Eye (tissue), 1 donor: ENCODE results near the gene CRYAA.
"Not testable (repeated sequence)": the region's sequence is repeated elsewhere in the genome, so short reads cannot be mapped to it uniquely, and the experiment has no call there.

Experiments used
- DNase-seq: peaks from one replicate; pipeline ENCODE4 v3.0.0-alpha.2; 2015

CRYAA gene

DNA sequence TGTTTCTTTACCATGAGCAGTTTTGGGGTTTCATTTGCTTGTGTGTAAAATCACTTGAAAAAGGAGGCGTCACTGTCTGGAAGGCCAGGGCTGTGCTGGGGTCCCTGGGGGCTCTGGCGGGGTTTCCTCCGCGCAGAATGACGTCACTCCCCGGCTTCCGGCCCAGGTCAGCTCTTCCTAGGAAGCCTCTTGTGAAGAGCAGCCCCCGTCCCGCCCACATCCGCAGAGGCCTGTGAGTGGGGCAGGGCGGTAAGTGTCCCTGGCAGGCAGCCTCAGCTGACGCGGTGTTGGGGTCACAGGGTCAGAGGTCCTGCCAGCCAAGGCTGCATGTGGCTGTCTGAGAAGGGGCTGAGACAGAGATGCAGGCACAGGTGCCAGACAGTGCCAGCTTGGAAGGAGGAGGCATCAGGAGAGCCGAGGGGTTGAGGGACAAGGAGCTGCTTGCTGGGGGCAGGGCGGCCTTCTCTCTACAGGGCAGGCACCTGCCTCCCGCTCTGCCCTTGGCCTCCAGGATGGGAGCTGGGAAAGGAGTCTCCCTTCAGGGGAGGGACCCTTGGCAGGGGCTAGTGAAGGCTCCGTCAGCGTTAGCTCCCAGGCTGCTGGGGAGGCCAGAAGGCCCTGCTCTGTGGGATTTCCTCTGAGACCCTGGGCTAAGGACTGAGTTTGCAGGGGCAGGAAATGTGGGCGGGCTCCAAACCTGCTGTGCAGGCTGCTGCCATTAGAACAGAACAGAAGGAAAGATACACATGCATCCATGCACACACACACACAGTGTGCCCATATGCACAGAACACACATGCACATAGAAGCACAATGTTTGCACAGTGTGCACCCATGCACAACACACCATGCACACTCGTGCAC, 8.5 kb downstream of the CRYAA start:
- DNase-seq: not testable (repeated sequence)

DNA sequence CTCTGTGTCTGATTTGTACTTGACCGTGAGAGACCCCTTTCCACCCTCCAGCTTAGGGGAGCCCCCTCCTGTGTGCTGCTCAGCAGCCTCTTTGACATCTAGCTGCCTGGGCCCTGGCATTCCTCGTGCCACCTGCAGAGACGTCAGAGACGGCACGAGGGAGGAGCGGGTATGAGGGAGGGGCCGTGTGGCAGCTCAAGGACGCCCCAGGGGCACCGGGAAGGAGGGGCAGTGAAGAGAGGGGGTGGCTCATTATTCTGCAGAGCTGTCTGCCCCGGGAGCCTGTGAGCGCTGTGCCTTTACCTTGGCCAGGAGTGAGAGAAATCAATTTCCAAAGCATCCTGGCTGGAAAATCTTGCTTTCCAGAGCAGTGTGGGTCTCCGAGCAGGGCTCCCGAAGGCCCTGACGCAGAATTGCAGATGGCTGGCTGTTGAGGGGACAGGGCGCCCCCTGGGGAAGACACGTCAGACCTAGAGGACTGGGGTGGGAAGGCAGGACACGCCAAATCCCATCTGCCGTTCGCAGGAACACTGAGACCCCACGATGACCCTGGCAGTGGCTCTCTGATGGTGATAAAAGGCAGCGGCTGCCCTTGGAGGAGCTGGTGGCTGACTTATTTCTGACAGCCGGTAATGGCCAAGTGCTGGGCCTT, 9.5 kb downstream of the CRYAA start:
- not testable (repeated sequence) for DNase-seq

DNA sequence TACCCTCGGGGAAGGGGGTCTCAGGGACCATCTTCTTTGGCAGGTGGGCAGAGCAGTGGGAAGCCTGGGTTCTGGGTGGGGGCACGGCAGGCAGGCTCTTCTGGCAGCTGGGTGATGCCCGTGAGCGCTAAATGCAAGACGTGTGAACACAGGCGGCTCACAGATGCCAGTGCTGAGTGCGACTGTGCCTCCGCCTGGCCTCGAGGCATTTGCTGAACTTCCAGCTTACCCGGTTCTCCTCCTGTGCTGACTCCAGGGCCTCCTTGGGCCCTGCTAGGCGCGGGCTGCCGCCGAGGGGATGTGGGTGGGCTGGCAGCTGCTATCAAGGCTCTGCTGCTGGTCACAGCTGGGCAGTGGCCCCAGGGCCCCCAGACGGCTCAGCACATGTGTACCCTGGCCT, 12.2 kb downstream of the CRYAA start:
- DNase-seq: not testable (repeated sequence)

DNA sequence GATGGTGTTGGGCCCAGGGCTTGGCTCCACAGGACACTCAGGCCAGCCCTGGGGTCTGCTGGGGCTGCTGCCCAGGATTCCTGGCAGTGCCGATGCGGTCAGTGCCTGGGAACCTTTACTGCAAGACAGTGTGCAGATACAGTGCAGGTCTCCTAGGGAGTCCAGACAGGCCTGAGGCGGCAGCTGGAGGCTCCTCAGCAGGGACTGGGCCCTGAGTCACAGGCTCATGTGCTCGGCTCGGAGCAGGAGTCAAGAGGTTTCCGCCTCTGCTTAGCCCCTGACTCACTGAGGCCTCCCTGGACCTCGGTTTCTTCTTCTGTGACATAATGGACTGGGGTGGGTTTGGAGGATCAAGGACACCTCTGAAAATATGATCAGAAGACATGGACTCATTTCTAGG, 18.5 kb downstream of the CRYAA start:
- not testable (repeated sequence) for DNase-seq

DNA sequence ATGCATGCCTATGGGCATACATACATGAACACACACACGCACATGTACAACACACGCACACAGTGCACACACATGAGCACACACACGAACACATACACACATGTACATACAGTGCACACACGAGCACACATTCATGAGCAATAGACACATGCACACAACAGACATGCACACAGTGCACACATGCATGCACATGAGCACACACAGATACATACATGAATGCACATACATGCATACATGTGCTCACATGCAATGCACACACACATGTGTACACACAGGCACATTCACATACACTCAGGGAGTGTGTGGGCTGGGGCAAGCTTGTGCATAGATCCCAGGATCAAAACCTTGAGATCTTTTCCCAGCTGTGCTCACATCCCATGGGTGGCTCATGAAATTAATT, 18.9 kb downstream of the CRYAA start:
- DNase-seq: no peak

DNA sequence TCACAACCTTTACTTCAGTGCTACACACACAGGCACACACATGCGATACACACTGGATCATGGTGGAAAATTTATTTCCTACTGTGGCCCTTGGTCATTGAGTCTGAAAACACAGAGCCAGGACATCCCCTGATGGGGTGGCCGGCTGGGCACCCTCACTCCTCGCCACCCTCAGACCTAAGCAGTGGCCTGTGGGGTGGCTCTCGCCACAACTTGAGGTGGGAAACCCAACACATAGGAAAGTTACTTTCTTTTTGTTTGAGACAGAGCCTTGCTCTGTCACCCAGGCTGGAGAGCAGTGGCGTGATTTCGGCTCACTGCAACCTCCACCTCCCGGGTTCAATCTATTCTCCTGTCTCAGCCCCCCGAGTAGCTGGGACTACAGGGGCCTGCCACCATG, 19.4 kb downstream of the CRYAA start:
- no peak for DNase-seq

DNA sequence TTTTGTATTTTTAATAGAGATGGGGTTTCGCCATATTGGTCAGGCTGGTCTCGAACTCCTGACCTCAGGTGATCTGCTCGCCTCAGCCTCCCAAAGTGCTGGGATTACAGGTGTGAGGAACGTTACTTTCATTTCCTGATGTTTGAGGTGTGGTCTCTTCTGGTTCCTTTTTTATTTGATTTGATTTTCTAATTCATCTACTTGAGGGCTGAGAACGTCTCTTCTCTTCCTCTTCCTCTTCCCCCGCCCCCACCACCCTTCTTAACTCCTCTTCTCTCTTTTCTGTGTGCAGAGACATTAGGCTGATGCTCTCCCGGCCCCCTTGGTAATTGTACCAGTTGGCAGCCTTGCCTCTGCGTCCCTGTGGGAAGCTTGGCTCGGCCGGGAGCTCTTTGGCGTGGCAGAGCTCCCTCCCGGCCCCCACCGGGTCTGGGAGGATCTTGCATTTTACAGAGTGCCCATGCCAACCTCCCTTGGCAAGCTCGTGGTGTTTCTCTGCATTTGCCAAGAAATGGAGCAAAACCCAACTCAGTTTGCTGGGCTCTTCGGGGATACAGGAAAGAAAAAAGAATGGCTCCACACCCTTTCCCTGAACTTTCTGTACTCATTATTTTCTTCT, 19.9 kb downstream of the CRYAA start:
- no peak for DNase-seq

DNA sequence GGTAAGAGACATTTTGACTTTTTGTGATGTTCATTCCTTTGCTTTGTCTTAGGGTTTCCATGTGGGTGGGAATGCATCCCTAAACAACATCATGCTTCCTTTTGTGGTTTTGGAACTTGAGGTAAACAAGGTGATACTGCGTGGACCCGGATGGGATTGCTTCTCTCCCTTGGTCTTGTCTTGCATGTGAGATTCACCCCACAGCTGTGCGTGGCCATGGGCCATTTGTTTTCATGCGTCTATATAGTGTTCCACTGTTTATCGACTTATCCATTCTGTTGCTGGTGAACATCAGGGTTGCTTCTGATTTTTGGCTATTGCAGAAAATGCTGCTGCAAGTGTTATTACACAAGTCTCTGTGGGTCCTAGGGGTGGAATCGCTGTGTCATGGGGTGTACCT, 21.1 kb downstream of the CRYAA start:
- no peak for DNase-seq

DNA sequence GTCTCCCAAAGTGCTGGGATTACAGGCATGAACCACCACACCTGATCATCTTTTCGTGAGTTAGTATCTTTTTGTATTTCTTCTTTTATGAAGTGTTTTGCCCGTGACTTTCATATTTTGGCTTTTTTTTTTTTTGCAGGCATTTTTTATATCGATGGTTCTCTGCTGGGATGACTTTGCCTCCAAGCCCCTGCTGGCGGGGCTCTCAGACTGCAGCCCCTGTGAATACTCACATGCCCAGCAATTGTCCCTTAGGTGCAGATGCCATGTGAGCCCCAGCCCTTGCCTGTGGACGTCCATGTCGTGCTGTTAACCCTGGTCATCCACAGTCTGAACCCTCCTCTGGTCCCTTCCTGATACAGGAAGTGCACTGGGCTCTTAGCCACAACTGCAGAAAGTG, 21.7 kb downstream of the CRYAA start:
- DNase-seq: no peak

DNA sequence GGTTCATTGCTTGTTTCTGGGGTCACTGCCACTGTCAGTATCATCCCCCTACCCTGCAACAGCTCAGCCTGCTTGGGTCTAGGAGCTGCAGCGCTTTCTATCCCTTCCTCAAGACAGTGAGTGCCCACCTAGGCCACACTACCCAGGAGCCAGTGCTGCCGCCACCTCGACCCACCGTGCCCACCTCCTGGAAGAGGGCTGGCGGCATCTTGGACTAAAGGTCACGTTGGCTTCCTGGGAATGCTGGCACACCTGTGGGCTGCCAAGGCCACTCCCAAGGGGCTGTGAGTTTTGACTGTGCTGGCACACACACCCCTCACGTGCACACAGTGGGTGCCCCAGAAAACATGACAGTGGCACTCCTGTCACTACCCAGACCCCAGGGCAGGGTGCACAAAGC, 22.1 kb downstream of the CRYAA start:
- DNase-seq: no peak

DNA sequence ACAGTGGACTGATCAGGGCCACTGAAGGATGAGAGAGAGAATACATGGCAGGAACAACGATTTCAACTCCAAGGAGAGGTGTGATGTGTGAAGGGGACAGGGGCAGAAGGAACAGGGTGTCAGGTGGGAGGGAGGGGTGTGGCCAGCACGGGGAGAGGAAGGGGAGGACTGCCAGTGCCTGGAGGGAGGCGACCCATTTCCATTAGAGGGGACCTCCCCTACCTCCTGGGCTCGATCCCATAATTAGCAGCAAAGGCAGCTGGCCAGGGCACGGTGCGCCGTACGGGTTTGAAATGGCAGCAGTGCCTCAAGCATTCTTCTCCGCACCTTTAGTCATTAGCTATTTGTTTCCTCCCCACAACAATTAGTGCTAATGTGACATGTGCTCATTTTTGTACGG, 22.7 kb downstream of the CRYAA start:
- no peak for DNase-seq

DNA sequence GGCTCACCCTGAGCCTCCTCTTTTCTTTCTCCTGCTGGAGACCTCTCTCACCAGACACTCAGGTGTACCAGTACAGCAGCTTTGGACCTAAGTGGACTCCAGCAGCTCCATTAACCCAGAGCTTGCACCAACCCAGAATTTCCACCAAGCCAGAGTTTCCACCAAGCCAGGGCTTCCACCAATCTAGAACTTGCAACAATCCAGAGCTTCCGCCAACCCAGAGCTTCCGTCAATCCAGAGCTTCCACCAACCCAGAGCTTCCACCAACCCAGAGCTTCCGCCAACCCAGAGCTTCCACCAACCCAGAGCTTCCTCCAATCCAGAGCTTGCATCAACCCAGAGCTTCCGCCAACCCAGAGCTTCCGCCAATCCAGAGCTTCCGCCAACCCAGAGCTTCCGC, 23.2 kb downstream of the CRYAA start:
- DNase-seq: no peak

DNA sequence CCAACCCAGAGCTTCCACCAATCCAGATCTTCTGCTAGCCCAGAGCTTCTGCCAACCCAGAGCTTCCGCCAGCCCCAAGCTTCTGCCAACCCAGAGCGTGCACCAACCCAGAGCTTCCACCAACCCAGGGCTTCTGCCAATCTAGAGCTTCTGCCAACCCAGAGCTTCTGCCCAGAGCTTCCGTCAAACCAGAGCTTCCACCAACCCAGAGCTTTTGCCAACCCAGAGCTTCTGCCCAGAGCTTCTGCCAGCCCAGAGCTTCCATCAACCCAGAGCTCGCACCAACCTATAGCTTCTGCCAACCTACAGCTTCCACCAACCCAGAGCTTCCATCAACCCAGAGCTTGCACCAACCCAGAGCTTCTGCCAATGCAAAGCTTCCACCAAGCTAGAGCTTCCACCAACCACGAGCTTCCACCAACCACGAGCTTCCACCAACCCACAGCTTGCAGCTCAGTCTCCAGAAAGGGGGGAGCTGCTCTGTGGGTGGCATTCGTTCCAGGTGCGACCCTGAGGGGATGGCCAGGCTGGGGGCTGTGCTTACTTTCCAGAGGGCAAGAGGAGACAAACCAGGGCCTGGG, 23.8 kb downstream of the CRYAA start:
- no peak for DNase-seq

DNA sequence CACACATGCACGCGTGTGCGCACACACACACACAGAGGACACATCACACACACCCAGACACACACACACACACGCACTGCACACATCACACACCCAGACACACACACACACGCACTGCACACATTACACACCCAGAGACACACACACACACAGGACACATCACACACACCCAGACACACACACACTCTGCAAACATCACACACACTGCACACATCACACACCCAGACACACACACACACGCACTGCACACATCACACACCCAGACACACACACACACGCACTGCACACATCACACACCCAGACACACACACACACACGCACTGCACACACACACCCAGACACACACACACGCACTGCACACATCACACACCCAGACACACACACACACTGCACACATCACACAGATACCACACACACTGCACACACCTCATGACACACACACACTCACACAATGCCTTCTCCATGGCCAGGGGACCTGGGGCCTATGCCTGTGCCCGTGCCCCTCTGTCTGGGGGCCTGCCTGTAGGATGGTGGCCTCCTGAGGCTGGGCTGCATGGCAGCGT, 24.4 kb downstream of the CRYAA start:
- DNase-seq: no peak

DNA sequence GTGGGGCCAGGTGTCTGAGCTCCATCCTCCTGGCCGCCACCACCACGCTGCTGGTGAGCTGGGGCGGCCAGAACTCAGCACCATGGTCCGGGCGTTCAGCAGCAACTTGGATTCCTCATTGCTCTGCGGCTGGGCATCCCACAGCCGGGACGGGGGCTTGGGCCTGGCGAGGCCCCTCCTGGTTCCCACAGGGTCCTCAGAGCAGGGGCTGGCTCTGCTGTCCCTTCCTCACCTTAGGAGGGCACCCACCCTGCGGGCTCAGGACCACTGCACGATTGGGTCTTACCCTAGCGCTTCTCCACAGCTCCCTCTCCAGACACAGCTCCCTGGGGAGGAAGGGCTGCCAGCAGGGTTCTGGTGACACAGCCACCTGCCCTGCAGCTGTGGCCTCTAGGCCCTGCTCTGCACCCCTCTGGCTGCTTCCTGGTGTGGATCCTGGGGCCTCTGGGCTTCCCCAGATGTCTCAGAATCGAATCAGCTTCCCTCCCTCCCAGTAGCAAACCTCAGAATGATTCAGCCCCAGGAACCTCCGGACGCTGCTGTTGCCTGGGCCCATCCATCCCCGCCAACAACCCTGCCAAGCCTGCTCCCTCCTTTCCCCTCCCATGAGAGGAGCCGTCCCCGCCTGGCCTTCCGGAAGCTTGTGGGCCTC, 25.0 kb downstream of the CRYAA start:
- peak; percentile 30 for DNase-seq

DNA sequence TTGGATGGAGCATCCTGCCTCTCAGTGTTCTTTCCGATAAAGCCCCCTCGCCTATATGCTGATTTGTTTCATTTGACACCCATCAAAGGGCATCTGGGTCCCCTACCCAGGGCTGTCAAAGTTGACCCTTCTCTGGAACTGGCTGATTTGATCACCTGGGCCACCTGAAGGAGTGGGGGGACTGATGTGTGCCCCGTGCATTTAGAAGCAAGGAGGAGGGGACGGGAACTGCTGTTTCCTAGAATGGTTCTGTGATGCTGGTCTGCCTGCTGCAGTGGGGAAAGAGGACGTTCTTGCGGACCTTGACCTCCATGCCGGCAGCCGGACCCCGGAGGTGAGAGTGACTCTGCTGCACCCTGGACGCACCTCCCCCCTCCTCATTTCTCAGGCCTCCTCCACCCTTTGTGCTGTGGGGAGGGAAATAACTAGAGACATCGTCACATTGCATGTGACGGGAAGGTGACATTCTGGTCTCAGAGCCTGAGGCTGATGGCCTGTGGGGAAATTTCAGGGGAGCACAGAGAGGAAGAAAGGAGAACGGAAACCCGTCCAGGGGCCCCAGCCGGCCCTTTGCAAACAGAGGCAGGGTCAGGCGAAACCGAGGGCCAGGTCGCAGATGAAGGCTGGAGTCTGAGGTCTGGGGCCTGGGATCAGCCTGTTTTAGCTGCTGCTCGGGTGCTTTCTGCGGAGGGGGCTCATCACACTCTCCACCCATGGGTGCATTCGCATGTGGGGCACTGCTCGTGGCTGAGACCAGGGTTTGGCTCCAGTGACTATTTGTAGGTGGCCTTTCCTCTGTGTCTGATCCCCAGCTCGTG, 25.7 kb downstream of the CRYAA start:
- DNase-seq: peak; percentile 21

DNA sequence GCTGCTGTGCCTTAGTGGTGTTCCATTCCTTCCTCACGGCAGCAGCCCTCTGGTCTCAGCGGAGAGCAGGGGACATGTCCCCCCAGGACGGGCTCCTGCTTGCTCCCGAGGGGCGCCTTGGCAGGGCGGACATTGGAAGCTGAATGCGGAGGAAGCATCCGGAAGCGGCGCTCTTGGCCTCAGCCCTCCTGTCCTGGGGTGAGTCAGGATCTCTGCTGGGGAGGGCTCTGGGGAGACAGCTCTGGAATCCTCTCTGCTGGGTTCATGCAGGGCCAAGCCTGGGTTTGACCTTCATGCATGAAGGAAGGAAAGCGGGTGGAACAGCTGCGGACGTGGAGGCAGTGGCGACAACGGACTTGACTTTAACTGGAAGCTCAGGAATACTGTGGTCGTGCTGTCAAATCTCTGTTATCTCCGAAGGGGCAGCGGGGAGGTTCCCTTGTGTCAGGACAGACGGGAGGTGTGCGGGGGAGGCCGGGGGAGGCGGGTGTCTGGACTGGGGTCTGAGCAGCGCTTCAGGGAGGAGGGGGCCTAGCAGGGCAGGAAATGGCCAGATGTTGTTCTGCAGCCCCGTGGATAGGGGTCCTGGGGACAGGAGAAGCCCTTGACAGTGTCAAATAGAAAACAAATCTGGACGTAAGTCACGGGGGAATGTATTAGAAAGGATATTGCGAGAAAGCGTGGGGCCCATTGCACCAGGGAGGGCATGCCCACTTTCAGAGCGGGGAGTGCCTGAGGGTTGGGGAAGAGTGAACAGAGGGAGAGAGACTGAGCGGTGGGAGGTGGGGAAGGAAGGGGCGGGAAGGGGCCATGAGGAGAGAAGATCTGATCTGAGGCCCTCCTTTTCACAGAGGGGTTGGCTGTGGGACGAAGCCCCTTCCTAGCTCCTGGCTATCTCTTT, 26.6 kb downstream of the CRYAA start:
- DNase-seq: peak; percentile 39

DNA sequence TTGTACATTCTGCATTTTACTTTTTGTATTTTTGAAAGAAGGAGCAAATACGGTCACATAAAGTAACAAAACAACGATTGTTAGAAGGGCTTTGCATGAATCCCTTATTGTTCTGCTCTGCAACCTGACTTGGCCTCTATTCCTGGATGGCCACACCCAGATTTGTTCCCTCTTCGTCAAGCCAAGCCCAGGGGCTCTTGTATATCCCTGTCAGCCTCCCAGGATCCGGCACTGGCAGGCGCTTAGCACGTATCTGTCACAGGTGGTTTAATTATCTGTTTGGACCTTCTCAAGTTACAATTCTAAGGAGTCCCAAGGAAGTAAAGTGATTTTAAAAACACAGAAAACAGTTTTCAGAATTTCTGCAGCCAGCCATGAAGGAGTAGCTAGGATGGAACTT, 28.0 kb downstream of the CRYAA start:
- peak; percentile 29 for DNase-seq

DNA sequence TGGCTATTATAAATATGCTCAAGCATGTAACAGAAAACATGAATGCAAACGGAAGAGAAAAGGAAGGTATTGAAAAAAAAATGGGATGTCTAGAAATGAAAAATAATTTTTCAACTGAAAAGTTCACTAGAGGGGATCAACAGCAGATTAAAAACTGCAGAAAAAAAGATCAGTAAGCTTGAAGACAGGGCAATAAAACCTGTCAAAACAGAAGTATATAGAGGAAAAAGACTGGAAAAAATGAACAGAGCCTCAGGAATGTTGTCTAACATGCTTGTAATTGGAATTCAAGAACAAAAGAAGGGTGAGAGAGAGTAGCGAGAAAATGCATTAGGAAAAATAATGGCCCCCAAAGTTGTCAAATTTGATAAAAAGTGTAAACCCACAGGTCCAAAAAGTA, 29.6 kb downstream of the CRYAA start:
- no peak for DNase-seq

DNA sequence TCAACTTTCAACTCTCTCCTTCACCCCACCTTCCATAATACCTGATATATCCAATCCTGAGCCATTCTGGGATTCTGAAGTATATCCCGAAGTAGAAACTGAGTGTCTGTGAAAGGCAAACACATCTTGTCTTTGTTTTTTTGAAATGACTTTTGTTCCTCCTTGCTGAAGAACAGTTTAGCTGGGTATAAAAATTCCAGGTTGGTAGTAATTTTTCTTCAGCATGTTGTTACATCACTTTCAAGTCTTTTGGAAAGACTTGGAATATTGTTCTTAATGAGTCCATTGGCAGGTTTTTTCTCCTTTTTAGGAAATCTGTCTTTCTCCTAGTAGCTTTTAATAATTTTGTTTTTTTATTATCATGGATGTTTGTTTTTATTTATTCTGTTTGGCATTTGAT, 32.7 kb downstream of the CRYAA start:
- no peak for DNase-seq

DNA sequence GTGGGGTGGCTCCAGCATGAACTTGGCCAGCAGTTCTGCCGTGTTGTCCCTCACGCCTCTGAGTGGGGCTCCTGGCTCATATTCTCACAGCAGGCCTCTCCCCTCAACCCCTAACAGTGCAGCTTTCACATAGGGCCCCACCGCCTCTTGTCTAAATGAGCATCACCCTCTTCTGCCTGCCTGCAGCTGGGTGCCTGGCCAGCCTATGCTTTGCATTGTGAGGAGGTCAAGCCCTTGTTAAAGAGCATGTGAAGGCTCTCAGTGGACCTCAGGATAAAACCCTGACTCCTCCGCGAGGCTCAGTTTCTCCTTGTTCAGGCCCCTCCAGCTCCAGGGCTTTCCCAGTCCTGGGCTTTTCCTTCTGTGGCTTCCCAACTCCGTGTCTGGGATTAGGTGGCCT, 34.8 kb downstream of the CRYAA start:
- no peak for DNase-seq
